ENCODE results near the gene GABRG1.

GABRG1 gene

GRCh38 chr4:46123913-46124755, at the start of gene GABRG1:
Gene GABRG1 (minus strand): TSS chr4:46124054. CDS start chr4:46123913, 141 bp downstream.
- TF ChIP-seq SUZ12 (IDR thresholded peaks at IDR 0.05; ENCODE audit: extremely low read depth, insufficient read depth, insufficient read length), result no peak
- no peak for TF ChIP-seq YY1 (IDR thresholded peaks at IDR 0.05; ENCODE audit: insufficient read depth, insufficient read length)
- no peak for TF ChIP-seq ZNF274 (IDR thresholded peaks at IDR 0.05; ENCODE audit: low read depth, low read length)
- no peak for DNase-seq (ENCODE audit: low read depth, low spot score)
- no peak within 1 kb of the TSS for H3K4me3 ChIP-seq (ENCODE audit: insufficient read length, low read depth)
- no peaks in the 10 kb centered on the region for H3K4me1 ChIP-seq (ENCODE audit: insufficient read depth, insufficient read length)
- H3K9me3 ChIP-seq (ENCODE audit: insufficient read depth, low read length), result no peaks in the 10 kb centered on the region
- H3K36me3 ChIP-seq (ENCODE audit: insufficient read depth, insufficient read length, low read length), result no peaks in the 10 kb centered on the region
- H3K9ac ChIP-seq (ENCODE audit: insufficient read length, low read depth), result no peak within 1 kb of the TSS
- H3K27me3 ChIP-seq (ENCODE audit: insufficient read depth, insufficient read length), result no peaks in the 10 kb centered on the region

GRCh38 chr4:46146993-46147392, 23.1 kb upstream of the GABRG1 start:
- Histone ChIP-seq H3K27me3 (ENCODE audit: insufficient read depth, insufficient read length) (no peaks in the 10 kb centered on the region), H3K4me3 (ENCODE audit: insufficient read length, low read depth) (no peak overlapping the region), H3K9ac (ENCODE audit: insufficient read length, low read depth) (no peak overlapping the region), H3K36me3 (ENCODE audit: insufficient read depth, insufficient read length, low read length) (no peaks in the 10 kb centered on the region), H3K4me1 (ENCODE audit: insufficient read depth, insufficient read length) (no peaks in the 10 kb centered on the region), H3K9me3 (ENCODE audit: insufficient read depth, low read length) (no peaks in the 10 kb centered on the region)
- no peak for TF ChIP-seq YY1 (IDR thresholded peaks at IDR 0.05; ENCODE audit: insufficient read depth, insufficient read length)
- no peak for TF ChIP-seq SUZ12 (IDR thresholded peaks at IDR 0.05; ENCODE audit: extremely low read depth, insufficient read depth, insufficient read length)
- no peak for TF ChIP-seq ZNF274 (IDR thresholded peaks at IDR 0.05; ENCODE audit: low read depth, low read length)
- DNase-seq (ENCODE audit: low read depth, low spot score), result no peak

GRCh38 chr4:46131498-46132057, 7.7 kb upstream of the GABRG1 start:
- no peaks in the 10 kb centered on the region for H3K27me3 ChIP-seq (ENCODE audit: insufficient read depth, insufficient read length)
- no peak overlapping the region for H3K9ac ChIP-seq (ENCODE audit: insufficient read length, low read depth)
- no peaks in the 10 kb centered on the region for H3K9me3 ChIP-seq (ENCODE audit: insufficient read depth, low read length)
- H3K4me1 ChIP-seq (ENCODE audit: insufficient read depth, insufficient read length), result no peaks in the 10 kb centered on the region
- no peaks in the 10 kb centered on the region for H3K36me3 ChIP-seq (ENCODE audit: insufficient read depth, insufficient read length, low read length)
- no peak overlapping the region for H3K4me3 ChIP-seq (ENCODE audit: insufficient read length, low read depth)
- TF ChIP-seq YY1 (IDR thresholded peaks at IDR 0.05; ENCODE audit: insufficient read depth, insufficient read length), result no peak
- no peak for TF ChIP-seq SUZ12 (IDR thresholded peaks at IDR 0.05; ENCODE audit: extremely low read depth, insufficient read depth, insufficient read length)
- no peak for TF ChIP-seq ZNF274 (IDR thresholded peaks at IDR 0.05; ENCODE audit: low read depth, low read length)
- no peak for DNase-seq (ENCODE audit: low read depth, low spot score)

GRCh38 chr4:46124773-46125413, 1.0 kb upstream of the GABRG1 start:
- no peaks in the 10 kb centered on the region for H3K9me3 ChIP-seq (ENCODE audit: insufficient read depth, low read length)
- no peak overlapping the region for H3K9ac ChIP-seq (ENCODE audit: insufficient read length, low read depth)
- no peak overlapping the region for H3K4me3 ChIP-seq (ENCODE audit: insufficient read length, low read depth)
- DNase-seq (ENCODE audit: low read depth, low spot score), result no peak
- TF ChIP-seq ZNF274 (IDR thresholded peaks at IDR 0.05; ENCODE audit: low read depth, low read length), result no peak
- TF ChIP-seq SUZ12 (IDR thresholded peaks at IDR 0.05; ENCODE audit: extremely low read depth, insufficient read depth, insufficient read length), result no peak
- no peak for TF ChIP-seq YY1 (IDR thresholded peaks at IDR 0.05; ENCODE audit: insufficient read depth, insufficient read length)
- no peaks in the 10 kb centered on the region for H3K27me3 ChIP-seq (ENCODE audit: insufficient read depth, insufficient read length)
- no peaks in the 10 kb centered on the region for H3K36me3 ChIP-seq (ENCODE audit: insufficient read depth, insufficient read length, low read length)
- no peaks in the 10 kb centered on the region for H3K4me1 ChIP-seq (ENCODE audit: insufficient read depth, insufficient read length)

GRCh38 chr4:46081674-46082073, 42.2 kb downstream of the GABRG1 start:
- no peak overlapping the region for H3K4me3 ChIP-seq (ENCODE audit: insufficient read length, low read depth)

GRCh38 chr4:46081248-46081647, 42.6 kb downstream of the GABRG1 start:
- H3K36me3 ChIP-seq (ENCODE audit: insufficient read depth, insufficient read length, low read length), result no peaks in the 10 kb centered on the region
- TF ChIP-seq ZNF274 (IDR thresholded peaks at IDR 0.05; ENCODE audit: low read depth, low read length) (no peak), SUZ12 (IDR thresholded peaks at IDR 0.05; ENCODE audit: extremely low read depth, insufficient read depth, insufficient read length) (no peak), YY1 (IDR thresholded peaks at IDR 0.05; ENCODE audit: insufficient read depth, insufficient read length) (no peak)
- no peaks in the 10 kb centered on the region for H3K9me3 ChIP-seq (ENCODE audit: insufficient read depth, low read length)
- H3K4me3 ChIP-seq (ENCODE audit: insufficient read length, low read depth), result no peak overlapping the region
- H3K4me1 ChIP-seq (ENCODE audit: insufficient read depth, insufficient read length), result no peaks in the 10 kb centered on the region
- no peak for DNase-seq (ENCODE audit: low read depth, low spot score)
- no peaks in the 10 kb centered on the region for H3K27me3 ChIP-seq (ENCODE audit: insufficient read depth, insufficient read length)
- no peak overlapping the region for H3K9ac ChIP-seq (ENCODE audit: insufficient read length, low read depth)

More at GRCh38 chr4:46081674-46082073, 42.2 kb downstream of the GABRG1 start:
- Histone ChIP-seq H3K9ac (ENCODE audit: insufficient read length, low read depth) (no peak overlapping the region), H3K9me3 (ENCODE audit: insufficient read depth, low read length) (no peaks in the 10 kb centered on the region), H3K36me3 (ENCODE audit: insufficient read depth, insufficient read length, low read length) (no peaks in the 10 kb centered on the region), H3K27me3 (ENCODE audit: insufficient read depth, insufficient read length) (no peaks in the 10 kb centered on the region), H3K4me1 (ENCODE audit: insufficient read depth, insufficient read length) (no peaks in the 10 kb centered on the region)
- DNase-seq (ENCODE audit: low read depth, low spot score), result no peak
- TF ChIP-seq YY1 (IDR thresholded peaks at IDR 0.05; ENCODE audit: insufficient read depth, insufficient read length), result no peak
- no peak for TF ChIP-seq SUZ12 (IDR thresholded peaks at IDR 0.05; ENCODE audit: extremely low read depth, insufficient read depth, insufficient read length)
- TF ChIP-seq ZNF274 (IDR thresholded peaks at IDR 0.05; ENCODE audit: low read depth, low read length), result no peak

GRCh38 chr4:46073778-46074177, 50.1 kb downstream of the GABRG1 start:
- DNase-seq (ENCODE audit: low read depth, low spot score), result no peak

More at GRCh38 chr4:46073778-46074177, 50.1 kb downstream of the GABRG1 start:
- Histone ChIP-seq H3K4me1 (ENCODE audit: insufficient read depth, insufficient read length) (no peaks in the 10 kb centered on the region), H3K4me3 (ENCODE audit: insufficient read length, low read depth) (no peak overlapping the region), H3K36me3 (ENCODE audit: insufficient read depth, insufficient read length, low read length) (no peaks in the 10 kb centered on the region), H3K27me3 (ENCODE audit: insufficient read depth, insufficient read length) (no peaks in the 10 kb centered on the region), H3K9me3 (ENCODE audit: insufficient read depth, low read length) (no peaks in the 10 kb centered on the region), H3K9ac (ENCODE audit: insufficient read length, low read depth) (no peak overlapping the region)
- TF ChIP-seq SUZ12 (IDR thresholded peaks at IDR 0.05; ENCODE audit: extremely low read depth, insufficient read depth, insufficient read length) (no peak), ZNF274 (IDR thresholded peaks at IDR 0.05; ENCODE audit: low read depth, low read length) (no peak), YY1 (IDR thresholded peaks at IDR 0.05; ENCODE audit: insufficient read depth, insufficient read length) (no peak)
